Fibroblast of lung (primary cell): ENCODE measurements around the gene GAA. TPM values are rescaled to one million over a fixed set of nuclear protein-coding genes. Genes with fewer than 3 reads are reported as not detected.

Experiments used
- DNase-seq, 2 donors: peaks; one replicate each; pipeline versions ENCODE4 v3.0.0 to v3.0.0-alpha.2; 2010; ENCODE audit warnings: low read depth in 2 of 2
- H2AFZ ChIP-seq: 2 replicates; pipeline ENCODE4 v1.5.1; 2012; ENCODE audit warnings: low read length, control low read depth, inconsistent platforms
- H3K27ac ChIP-seq: 2 replicates; pipeline ENCODE4 v1.5.1; 2011; ENCODE audit warnings: low read length, control low read depth; ENCODE audit not compliant: insufficient read depth
- H3K27me3 ChIP-seq: 2 replicates; pipeline ENCODE4 v1.5.1; 2011; ENCODE audit warnings: mild to moderate bottlenecking, low read length; ENCODE audit not compliant: control insufficient read depth, insufficient read depth
- H3K36me3 ChIP-seq: 2 replicates; pipeline ENCODE4 v1.5.1; 2011; ENCODE audit warnings: low read length; ENCODE audit not compliant: control insufficient read depth, insufficient read depth
- H3K4me1 ChIP-seq: 2 replicates; pipeline ENCODE4 v1.5.1; 2011; ENCODE audit warnings: low read length; ENCODE audit not compliant: control insufficient read depth, insufficient read depth; ENCODE audit errors: extremely low read depth
- H3K4me2 ChIP-seq: 2 replicates; pipeline ENCODE4 v1.5.1; 2011; ENCODE audit warnings: low read length, control low read depth; ENCODE audit not compliant: insufficient read depth; ENCODE audit errors: extremely low read depth
- H3K4me3 ChIP-seq, 4 experiments: fragments of 200-600 bp in 1 of 4; sonication (generic) in 1 of 4; replicated peaks in 1 of 4; 2 replicates each; pipeline ENCODE4 v1.5.1; 2011 to 2016; ENCODE audit warnings: low read length in 4 of 4, low read depth in 3 of 4, mild to moderate bottlenecking in 3 of 4, control low read depth in 2 of 4, inconsistent platforms in 1 of 4, mixed read lengths in 1 of 4; ENCODE audit not compliant: insufficient read depth in 1 of 4; ENCODE audit errors: control extremely low read depth in 1 of 4
- H3K79me2 ChIP-seq: 2 replicates; pipeline ENCODE4 v1.5.1; 2012; ENCODE audit warnings: mild to moderate bottlenecking, low read length, inconsistent platforms; ENCODE audit not compliant: control insufficient read depth, insufficient read depth
- H3K9ac ChIP-seq: 2 replicates; pipeline ENCODE4 v1.5.1; 2011; ENCODE audit warnings: mild to moderate bottlenecking, low read length, control low read depth; ENCODE audit not compliant: insufficient read depth
- H3K9me3 ChIP-seq: 2 replicates; pipeline ENCODE4 v1.5.1; 2012; ENCODE audit warnings: low read depth, low read length; ENCODE audit not compliant: control insufficient read depth, insufficient read depth
- H4K20me1 ChIP-seq: 2 replicates; pipeline ENCODE4 v1.5.1; 2011; ENCODE audit warnings: low read length; ENCODE audit not compliant: control insufficient read depth, insufficient read depth; ENCODE audit errors: extremely low read depth
- EZH2 ChIP-seq: IDR thresholded peaks from 2 replicates; pipeline ENCODE4 v1.5.1; 2012; ENCODE audit warnings: low read length, control low read depth, mild to moderate bottlenecking; ENCODE audit errors: missing control alignments
- polyA plus RNA-seq, 2 donors: library from polyadenylated mRNA; depleted of rRNA in 1 of 2; stranded (reverse) in 1 of 2; unstranded in 1 of 2; fragments of >200 nt; gene quantifications; 2 replicates each; pipeline ENCODE4 v1.2.1, GENCODE V29; 2011 to 2012; ENCODE audit warnings: missing spikeins in 1 of 2
- total RNA-seq: library from RNA; depleted of rRNA; stranded (reverse); fragments of >200 nt; gene quantifications from 2 replicates; pipeline ENCODE4 v1.2.1, GENCODE V29; 2014
- TF ChIP-seq, protein P1 (sequence below), 2 donors: IDR thresholded peaks in 1 of 2; conservative IDR thresholded peaks in 1 of 2; 1 replicate in 1 of 2; 2 replicates in 1 of 2; pipeline ENCODE4 v1.5.1; 2011 to 2012; ENCODE audit warnings: low read length in 2 of 2, control low read depth in 1 of 2, inconsistent platforms in 1 of 2, low read depth in 1 of 2, mild to moderate bottlenecking in 1 of 2

The GAA gene
- total and polyA plus RNA-seq, 2 donors (not counting 1 experiment from before 2014, with no cell fraction given), result 6.4 to 25.6 TPM

DNA sequence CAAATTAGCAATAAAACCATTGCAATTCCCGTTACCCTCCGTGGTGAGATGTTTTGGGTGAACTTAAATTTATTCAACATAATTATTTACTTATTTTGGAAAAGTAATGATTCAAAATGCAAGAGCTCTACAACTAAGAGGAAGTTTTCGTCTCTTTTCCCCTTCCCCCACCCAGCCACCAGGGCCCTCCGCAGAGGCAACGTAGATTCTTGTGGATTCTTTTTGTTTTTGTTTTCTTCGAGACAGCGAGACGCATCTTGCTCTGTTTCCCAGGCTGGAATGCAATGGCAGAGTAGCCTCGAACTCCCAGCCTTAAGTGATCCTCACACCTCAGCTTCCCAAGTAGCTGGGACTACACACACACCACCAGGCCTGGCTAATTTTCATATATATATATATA is 45.8 kb upstream of the GAA start:
- no peaks in the 10 kb centered on the region for H3K36me3 ChIP-seq
- no peak overlapping the region for H3K4me3 ChIP-seq
- H3K79me2 ChIP-seq, result no peaks in the 10 kb centered on the region
- no peaks in the 10 kb centered on the region for H4K20me1 ChIP-seq
- H3K4me1 ChIP-seq, result no peaks in the 10 kb centered on the region
- no peak for DNase-seq
- no peaks in the 10 kb centered on the region for H3K9me3 ChIP-seq
- no peak overlapping the region for H3K4me2 ChIP-seq
- TF ChIP-seq, protein P1, sequence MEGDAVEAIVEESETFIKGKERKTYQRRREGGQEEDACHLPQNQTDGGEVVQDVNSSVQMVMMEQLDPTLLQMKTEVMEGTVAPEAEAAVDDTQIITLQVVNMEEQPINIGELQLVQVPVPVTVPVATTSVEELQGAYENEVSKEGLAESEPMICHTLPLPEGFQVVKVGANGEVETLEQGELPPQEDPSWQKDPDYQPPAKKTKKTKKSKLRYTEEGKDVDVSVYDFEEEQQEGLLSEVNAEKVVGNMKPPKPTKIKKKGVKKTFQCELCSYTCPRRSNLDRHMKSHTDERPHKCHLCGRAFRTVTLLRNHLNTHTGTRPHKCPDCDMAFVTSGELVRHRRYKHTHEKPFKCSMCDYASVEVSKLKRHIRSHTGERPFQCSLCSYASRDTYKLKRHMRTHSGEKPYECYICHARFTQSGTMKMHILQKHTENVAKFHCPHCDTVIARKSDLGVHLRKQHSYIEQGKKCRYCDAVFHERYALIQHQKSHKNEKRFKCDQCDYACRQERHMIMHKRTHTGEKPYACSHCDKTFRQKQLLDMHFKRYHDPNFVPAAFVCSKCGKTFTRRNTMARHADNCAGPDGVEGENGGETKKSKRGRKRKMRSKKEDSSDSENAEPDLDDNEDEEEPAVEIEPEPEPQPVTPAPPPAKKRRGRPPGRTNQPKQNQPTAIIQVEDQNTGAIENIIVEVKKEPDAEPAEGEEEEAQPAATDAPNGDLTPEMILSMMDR (conservative IDR thresholded peaks at IDR 0.05 in 1 of 2, IDR thresholded peaks at IDR 0.05 in 1 of 2; ENCODE audit: low read depth in 1 of 2, low read length in 2 of 2), result no peak
- H3K27me3 ChIP-seq, result no peaks in the 10 kb centered on the region
- no peak overlapping the region for H3K9ac ChIP-seq
- H3K27ac ChIP-seq, result no peak overlapping the region
- no peak overlapping the region for H2AFZ ChIP-seq

DNA sequence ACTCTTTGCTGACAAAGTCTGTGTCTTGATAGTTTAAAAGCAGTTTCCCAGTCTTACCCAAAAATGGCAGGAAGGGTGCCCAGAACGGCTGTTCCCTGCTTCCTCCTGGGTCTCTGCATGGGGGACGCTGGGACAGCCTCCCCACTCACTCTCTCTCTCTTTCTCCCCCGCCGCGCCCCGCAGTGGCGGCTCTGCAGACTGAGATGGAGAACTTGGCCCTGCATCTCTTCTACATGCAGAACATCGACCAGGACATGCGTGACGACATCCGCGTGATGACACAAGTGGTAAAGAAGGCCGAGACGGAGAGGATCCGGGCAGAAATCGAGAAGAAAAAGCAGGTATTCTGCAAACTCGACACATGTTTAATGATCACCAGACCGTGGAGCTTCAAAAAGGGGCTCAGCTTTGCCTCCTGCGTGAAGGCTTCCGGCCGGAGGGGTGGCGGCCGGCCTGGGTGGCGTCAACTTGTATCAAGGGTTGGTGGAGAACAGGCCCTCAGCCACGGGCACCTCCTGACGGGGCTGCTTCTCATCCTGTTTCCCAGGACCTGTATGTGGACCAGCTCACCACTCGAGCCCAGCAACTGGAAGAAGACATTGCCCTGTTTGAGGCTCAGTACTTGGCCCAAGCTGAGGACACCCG is 42.9 kb upstream of the GAA start:
- Histone ChIP-seq H3K4me1 (no peaks in the 10 kb centered on the region), H3K36me3 (no peaks in the 10 kb centered on the region), H3K27me3 (no peaks in the 10 kb centered on the region), H3K4me3 (no peak overlapping the region), H3K4me2 (no peak overlapping the region), H3K79me2 (no peaks in the 10 kb centered on the region), H3K9ac (no peak overlapping the region), H3K9me3 (no peaks in the 10 kb centered on the region), H2AFZ (no peak overlapping the region), H4K20me1 (no peaks in the 10 kb centered on the region), H3K27ac (no peak overlapping the region)
- no peak for TF ChIP-seq EZH2
- TF ChIP-seq, protein P1 (conservative IDR thresholded peaks at IDR 0.05 in 1 of 2, IDR thresholded peaks at IDR 0.05 in 1 of 2; ENCODE audit: low read depth in 1 of 2, low read length in 2 of 2), result no peak
- no peak for DNase-seq

DNA sequence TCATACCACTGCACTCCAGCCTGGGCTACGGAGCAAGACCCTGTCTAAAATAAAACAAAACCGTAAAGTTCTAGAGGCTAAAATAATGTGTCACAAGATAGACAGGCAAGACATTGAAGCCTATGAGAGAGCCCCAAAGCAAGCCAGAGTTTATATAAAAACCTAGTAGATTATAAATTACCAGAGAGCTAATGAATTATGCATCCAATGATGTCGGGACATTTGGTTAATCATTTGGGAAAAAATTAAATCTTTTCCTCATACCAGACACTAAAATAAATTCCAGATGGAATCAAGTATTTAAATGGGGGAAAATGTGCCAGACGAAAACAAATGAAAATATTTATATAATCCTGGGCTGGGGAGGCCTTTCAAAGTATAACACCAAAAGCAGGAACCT is 40.7 kb upstream of the GAA start:
- H3K9ac ChIP-seq, result no peak overlapping the region
- DNase-seq, result no peak
- H2AFZ ChIP-seq, result no peak overlapping the region
- no peaks in the 10 kb centered on the region for H3K36me3 ChIP-seq
- no peaks in the 10 kb centered on the region for H3K4me1 ChIP-seq
- no peaks in the 10 kb centered on the region for H3K9me3 ChIP-seq
- no peak overlapping the region for H3K27ac ChIP-seq
- no peak overlapping the region for H3K4me3 ChIP-seq
- TF ChIP-seq, protein P1 (conservative IDR thresholded peaks at IDR 0.05 in 1 of 2, IDR thresholded peaks at IDR 0.05 in 1 of 2; ENCODE audit: low read depth in 1 of 2, low read length in 2 of 2), result no peak
- H3K79me2 ChIP-seq, result no peaks in the 10 kb centered on the region
- no peak overlapping the region for H3K4me2 ChIP-seq
- no peaks in the 10 kb centered on the region for H4K20me1 ChIP-seq
- H3K27me3 ChIP-seq, result no peaks in the 10 kb centered on the region
